Breast epithelium (tissue), 4 donors: Measurements from ENCODE around the gene SPON1. TPM values are rescaled to one million over a fixed set of nuclear protein-coding genes. Genes with fewer than 3 reads are reported as not detected.

Experiments used
- DNase-seq, 2 donors: peaks; one replicate each; pipeline ENCODE4 v3.0.0-alpha.2; 2019; ENCODE audit warnings: low spot score in 2 of 2
- H3K27ac ChIP-seq, 2 donors: fragments of 200-600 bp; sonication (generic) in 1 of 2; one replicate each; pipeline ENCODE4 v1.5.1; 2016 to 2019; ENCODE audit warnings: mild to moderate bottlenecking in 1 of 2
- H3K27me3 ChIP-seq, 2 donors: fragments of 200-600 bp; sonication (generic) in 1 of 2; one replicate each; pipeline versions ENCODE4 v1.5.1 to v1.6.0; 2017 to 2019; ENCODE audit warnings: control low read depth in 1 of 2, mild to moderate bottlenecking in 1 of 2
- H3K36me3 ChIP-seq: fragments of 200-600 bp; one replicate; pipeline ENCODE4 v1.5.1; 2019
- H3K4me1 ChIP-seq, 2 donors: fragments of 200-600 bp; sonication (generic); one replicate each; pipeline ENCODE4 v1.5.1; 2016 to 2019; ENCODE audit warnings: control low read depth in 1 of 2
- H3K4me3 ChIP-seq, 3 donors: fragments of 200-600 bp; sonication (generic); 1 replicate in 2 of 3; 2 replicates in 1 of 3; pipeline ENCODE4 v1.5.1; 2016 to 2019; ENCODE audit warnings: mild to moderate bottlenecking in 3 of 3, moderate library complexity in 2 of 3
- H3K9me3 ChIP-seq, 2 donors: fragments of 200-600 bp; sonication (generic) in 1 of 2; one replicate each; pipeline ENCODE4 v1.5.1; 2016 to 2019; ENCODE audit warnings: control low read depth in 1 of 2
- POLR2A ChIP-seq: fragments of 450-650 bp; IDR thresholded peaks from one replicate; pipeline ENCODE4 v1.6.1; 2016; ENCODE audit warnings: antibody characterized with exemption, mild to moderate bottlenecking, moderate library complexity
- POLR2AphosphoS5 ChIP-seq, 3 donors: sonication (generic); formaldehyde crosslinking; IDR thresholded peaks; one replicate each; pipeline ENCODE4 v1.6.1; 2017; ENCODE audit warnings: antibody characterized with exemption in 3 of 3
- intact Hi-C: fragments of 100-400 bp; cut with DNase I; formaldehyde crosslinking; loops from one replicate; pipeline ENCODE4 v1.15.1; 2023; ENCODE audit warnings: low total_unique reads
- total RNA-seq, 3 donors: library from RNA; depleted of rRNA; stranded (reverse); fragments of >200 nt; gene quantifications; one replicate each; pipeline ENCODE4 v1.1.0, GENCODE V29; 2016
- TF ChIP-seq, protein P1 (sequence below), 3 donors: fragments of 450-650 bp; IDR thresholded peaks; one replicate each; pipeline ENCODE4 v1.5.1; 2016 to 2017; ENCODE audit warnings: antibody characterized with exemption in 3 of 3, mild to moderate bottlenecking in 3 of 3, moderate library complexity in 3 of 3

The SPON1 gene
- total RNA-seq, 3 donors from 2014 or later: 30.1 to 133 (median 34.7) TPM

DNA sequence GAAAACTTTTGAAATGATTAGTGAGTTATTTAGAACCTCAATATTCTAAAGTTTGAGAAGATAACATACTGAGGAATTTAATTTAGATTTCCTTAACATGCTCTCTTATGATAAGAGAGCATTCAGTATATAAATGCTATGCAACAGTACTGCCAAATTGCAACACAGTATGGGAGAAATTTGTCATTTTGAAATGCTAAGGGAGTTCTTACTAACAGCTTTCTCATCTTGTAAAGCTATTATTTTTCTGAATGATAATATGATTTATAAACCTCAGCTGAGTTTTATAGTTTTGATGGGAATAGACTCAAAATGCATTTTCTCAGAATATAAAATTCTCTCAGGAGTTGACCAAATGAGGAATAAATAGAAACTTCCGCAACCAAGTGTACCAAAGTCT is 108.4 kb downstream of the SPON1 start:
- no peak overlapping the region for H3K4me3 ChIP-seq
- no peaks in the 10 kb centered on the region for H3K27me3 ChIP-seq
- H3K4me1 ChIP-seq: no peaks in the 10 kb centered on the region
- DNase-seq: no peak
- H3K9me3 ChIP-seq: no peaks in the 10 kb centered on the region
- H3K36me3 ChIP-seq: no peaks in the 10 kb centered on the region
- no peak overlapping the region for H3K27ac ChIP-seq
- intact Hi-C loops: no loop called here
- TF ChIP-seq, protein P1, sequence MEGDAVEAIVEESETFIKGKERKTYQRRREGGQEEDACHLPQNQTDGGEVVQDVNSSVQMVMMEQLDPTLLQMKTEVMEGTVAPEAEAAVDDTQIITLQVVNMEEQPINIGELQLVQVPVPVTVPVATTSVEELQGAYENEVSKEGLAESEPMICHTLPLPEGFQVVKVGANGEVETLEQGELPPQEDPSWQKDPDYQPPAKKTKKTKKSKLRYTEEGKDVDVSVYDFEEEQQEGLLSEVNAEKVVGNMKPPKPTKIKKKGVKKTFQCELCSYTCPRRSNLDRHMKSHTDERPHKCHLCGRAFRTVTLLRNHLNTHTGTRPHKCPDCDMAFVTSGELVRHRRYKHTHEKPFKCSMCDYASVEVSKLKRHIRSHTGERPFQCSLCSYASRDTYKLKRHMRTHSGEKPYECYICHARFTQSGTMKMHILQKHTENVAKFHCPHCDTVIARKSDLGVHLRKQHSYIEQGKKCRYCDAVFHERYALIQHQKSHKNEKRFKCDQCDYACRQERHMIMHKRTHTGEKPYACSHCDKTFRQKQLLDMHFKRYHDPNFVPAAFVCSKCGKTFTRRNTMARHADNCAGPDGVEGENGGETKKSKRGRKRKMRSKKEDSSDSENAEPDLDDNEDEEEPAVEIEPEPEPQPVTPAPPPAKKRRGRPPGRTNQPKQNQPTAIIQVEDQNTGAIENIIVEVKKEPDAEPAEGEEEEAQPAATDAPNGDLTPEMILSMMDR (IDR thresholded peaks at IDR 0.05): no peak
- TF ChIP-seq POLR2A: no peak
- TF ChIP-seq POLR2AphosphoS5 (IDR thresholded peaks at IDR 0.05): no peak

DNA sequence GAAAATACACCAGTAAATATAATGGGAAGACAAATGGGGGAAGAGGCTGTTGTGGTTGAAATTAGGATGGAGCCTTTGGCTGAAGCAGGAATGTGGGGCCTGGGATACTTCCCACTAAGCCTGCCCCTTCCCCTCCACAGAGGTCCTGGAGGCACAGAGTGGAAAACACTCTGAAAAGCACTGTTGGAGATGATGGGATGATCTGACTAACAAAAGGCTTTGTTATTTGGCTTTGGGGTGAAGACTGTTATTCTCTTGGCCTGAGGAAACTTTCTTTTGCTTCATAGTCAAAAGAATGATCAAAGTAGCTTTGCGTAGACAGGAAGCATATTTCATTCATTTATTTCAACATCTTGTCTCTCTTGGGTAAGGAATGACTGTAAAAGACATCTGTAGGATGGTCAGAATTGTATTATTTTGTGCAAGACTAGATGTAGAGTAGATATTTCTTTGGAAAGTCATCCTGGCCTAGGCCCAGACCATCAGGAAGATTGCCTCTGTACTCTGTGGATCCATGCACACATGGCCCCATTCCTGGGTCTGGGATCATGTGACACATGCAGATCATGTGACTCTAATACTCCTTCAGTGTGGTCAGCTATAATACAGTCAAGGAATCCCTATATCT is 111.4 kb downstream of the SPON1 start:
- Histone ChIP-seq H3K27ac (peak overlapping the region in 1 of 2 donors; percentile 16), H3K4me3 (no peak overlapping the region), H3K4me1 (no peaks in the 10 kb centered on the region), H3K27me3 (no peaks in the 10 kb centered on the region), H3K36me3 (no peaks in the 10 kb centered on the region), H3K9me3 (no peaks in the 10 kb centered on the region)
- TF ChIP-seq, protein P1 (IDR thresholded peaks at IDR 0.05): no peak
- peak in 1 of 3 donors; percentile 59 for TF ChIP-seq POLR2AphosphoS5 (IDR thresholded peaks at IDR 0.05)
- intact Hi-C loops: no loop called here
- no peak for DNase-seq

DNA sequence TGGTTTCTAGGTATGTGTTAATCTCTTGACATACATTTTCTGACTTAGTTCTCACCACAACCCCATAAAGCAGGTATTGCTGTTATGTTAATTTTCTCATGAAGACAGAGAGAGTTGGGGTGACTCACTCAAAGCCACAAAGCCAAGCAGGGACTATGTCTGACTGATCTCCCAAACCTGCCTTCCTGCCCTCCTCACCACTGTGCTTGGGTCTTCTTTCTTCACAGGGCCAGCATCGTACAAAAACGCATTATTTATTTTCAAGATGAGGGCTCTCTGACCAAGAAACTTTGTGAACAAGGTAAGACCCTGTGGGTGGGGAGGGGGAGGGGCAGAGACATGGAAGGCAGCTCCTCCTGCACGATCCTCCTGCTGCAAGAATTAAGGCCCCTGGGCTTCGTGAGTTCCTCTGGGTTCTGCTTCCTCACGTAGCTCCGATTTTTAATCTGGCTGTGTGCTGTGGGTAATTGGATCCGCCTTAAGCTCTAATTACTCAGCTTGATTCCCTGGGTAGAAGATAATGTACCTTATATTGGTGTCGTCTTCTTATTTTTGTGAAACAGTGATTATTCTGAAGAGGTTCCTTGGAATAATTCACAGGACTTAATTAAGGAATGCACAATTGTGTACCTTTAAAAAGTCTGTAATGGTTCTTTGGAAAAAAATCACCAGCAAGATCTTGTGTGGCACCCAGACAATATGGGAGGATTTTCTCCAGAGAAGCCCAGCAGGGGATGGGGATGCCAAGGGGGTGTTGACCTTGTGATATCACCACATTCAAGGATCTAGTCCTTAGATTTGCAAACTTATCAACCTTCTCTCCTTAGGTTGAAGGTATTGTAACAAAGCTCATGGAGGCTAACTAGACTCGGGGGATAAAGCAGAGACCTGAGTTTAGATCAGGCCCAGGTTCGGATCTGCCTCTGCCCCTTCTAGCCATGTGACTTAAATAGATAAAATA is 112.9 kb downstream of the SPON1 start:
- no peaks in the 10 kb centered on the region for H3K4me1 ChIP-seq
- H3K9me3 ChIP-seq: no peaks in the 10 kb centered on the region
- no peak for DNase-seq
- TF ChIP-seq, protein P1 (IDR thresholded peaks at IDR 0.05): no peak
- TF ChIP-seq POLR2AphosphoS5 (IDR thresholded peaks at IDR 0.05) (no peak), POLR2A (no peak)
- no peaks in the 10 kb centered on the region for H3K36me3 ChIP-seq
- no peaks in the 10 kb centered on the region for H3K27me3 ChIP-seq
- H3K27ac ChIP-seq: no peak overlapping the region
- no peak overlapping the region for H3K4me3 ChIP-seq
- intact Hi-C loops: no loop called here

DNA sequence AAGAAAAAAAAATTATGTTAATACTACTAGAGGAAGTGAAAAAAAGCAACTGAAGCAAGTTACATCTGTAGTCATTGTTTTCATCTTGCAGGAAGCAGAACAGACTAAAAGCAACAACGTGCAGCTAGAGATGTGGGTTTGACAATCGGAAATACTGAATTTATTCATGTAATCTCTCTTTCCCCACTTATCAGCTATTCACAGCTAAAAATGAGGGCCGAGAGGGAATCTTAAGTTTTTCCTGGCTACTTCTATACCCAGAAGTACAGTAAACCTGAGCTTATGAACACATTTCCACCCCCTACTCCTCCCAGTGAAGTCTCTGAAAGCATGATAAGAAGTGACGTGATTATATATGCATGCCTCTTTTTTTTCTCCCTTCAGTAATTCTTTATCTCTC is 116.5 kb downstream of the SPON1 start:
- Histone ChIP-seq H3K36me3 (no peaks in the 10 kb centered on the region), H3K27ac (no peak overlapping the region), H3K4me3 (no peak overlapping the region), H3K27me3 (no peaks in the 10 kb centered on the region), H3K9me3 (no peaks in the 10 kb centered on the region), H3K4me1 (no peaks in the 10 kb centered on the region)
- intact Hi-C loops: no loop called here
- TF ChIP-seq POLR2AphosphoS5 (IDR thresholded peaks at IDR 0.05) (no peak), POLR2A (no peak)
- TF ChIP-seq, protein P1 (IDR thresholded peaks at IDR 0.05): no peak
- no peak for DNase-seq

DNA sequence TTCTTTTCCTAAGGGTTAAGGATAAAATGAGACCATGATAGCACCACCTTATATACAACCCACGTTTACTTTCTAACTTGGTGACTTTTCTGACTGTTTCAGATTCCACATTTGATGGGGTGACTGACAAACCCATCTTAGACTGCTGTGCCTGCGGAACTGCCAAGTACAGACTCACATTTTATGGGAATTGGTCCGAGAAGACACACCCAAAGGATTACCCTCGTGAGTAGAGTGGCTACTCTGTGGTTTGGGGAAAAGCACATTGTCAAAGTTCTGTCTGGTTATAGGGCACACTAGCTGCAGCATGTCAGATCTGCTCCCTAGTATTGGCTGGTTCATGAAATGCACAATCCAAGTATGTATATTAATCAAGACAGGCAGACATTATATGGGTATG is 117.3 kb downstream of the SPON1 start:
- no peak overlapping the region for H3K27ac ChIP-seq
- intact Hi-C loops: loop anchor here (2.0 kb wide), 1 partner anchor 61 kb away; no protein-coding TSS in a partner anchor
- H3K36me3 ChIP-seq: no peaks in the 10 kb centered on the region
- H3K4me3 ChIP-seq: no peak overlapping the region
- no peaks in the 10 kb centered on the region for H3K9me3 ChIP-seq
- TF ChIP-seq POLR2AphosphoS5 (IDR thresholded peaks at IDR 0.05) (no peak), POLR2A (no peak)
- TF ChIP-seq, protein P1 (IDR thresholded peaks at IDR 0.05): no peak
- no peak for DNase-seq
- no peaks in the 10 kb centered on the region for H3K4me1 ChIP-seq
- H3K27me3 ChIP-seq: no peaks in the 10 kb centered on the region
